HG02938 (cell line): ENCODE data around the gene EPB41L5.
"Not testable (repeated sequence)": the region's sequence is repeated elsewhere in the genome, so short reads cannot be mapped to it uniquely, and the experiment has no call there.

Experiments used
- ATAC-seq: cut with Tn5 transposase; IDR thresholded peaks from one replicate; pipeline ENCODE4 v1.9.1; 2021; ENCODE audit warnings: mild to moderate bottlenecking, moderate library complexity; ENCODE audit not compliant: unreplicated experiment

The EPB41L5 gene

DNA sequence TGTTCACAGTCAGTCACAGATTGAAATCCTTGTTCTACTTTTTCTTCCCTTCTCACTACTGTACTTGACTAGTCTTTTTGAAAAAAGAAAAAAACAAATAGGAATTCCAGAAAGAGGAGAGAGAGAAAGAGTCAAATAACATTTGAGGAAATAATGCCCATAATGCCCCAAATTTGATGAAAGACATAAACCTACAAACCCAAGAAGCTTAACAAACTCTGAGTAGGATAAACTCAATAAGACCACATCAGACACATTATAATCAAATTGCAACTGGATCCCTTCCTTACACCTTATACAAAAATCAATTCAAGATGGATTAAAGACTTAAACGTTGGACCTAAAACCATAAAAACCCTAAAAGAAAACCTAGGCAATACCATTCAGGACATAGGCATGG, 179.4 kb downstream of the EPB41L5 start:
- no peak for ATAC-seq

- no peak for ATAC-seq
Measured at GRCh38 chr2:120195553-120195952, 182.7 kb downstream of the EPB41L5 start.

DNA sequence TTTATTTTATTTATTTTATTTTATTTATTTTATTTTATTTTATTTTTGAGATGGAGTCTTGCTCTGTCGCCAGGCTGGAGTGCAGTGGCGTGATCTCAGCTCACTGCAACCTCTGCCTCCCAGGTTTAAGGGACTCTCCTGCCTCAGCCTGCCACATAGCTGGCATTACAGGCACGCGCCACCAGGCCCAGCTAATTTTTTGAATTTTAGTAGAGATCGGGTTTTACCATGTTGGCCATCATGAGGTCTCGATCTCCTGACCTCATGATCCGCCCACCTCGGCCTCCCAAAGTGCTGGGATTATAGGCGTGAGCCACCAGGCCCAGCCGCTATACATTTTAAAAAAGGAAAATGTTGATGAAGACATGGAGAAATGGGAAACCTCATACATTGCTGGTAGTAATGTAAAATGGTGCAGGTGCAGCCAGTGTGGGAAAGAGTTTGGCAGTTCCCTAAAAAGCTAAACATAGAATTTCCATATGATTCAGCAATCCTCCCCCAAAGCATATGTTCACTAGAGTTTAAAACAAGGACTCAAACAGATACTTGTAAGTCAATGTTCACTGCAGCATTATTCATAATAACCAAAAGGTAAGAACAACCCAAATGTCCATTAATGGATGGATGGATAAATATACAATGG, 187.1 kb downstream of the EPB41L5 start:
- not testable (repeated sequence) for ATAC-seq

DNA sequence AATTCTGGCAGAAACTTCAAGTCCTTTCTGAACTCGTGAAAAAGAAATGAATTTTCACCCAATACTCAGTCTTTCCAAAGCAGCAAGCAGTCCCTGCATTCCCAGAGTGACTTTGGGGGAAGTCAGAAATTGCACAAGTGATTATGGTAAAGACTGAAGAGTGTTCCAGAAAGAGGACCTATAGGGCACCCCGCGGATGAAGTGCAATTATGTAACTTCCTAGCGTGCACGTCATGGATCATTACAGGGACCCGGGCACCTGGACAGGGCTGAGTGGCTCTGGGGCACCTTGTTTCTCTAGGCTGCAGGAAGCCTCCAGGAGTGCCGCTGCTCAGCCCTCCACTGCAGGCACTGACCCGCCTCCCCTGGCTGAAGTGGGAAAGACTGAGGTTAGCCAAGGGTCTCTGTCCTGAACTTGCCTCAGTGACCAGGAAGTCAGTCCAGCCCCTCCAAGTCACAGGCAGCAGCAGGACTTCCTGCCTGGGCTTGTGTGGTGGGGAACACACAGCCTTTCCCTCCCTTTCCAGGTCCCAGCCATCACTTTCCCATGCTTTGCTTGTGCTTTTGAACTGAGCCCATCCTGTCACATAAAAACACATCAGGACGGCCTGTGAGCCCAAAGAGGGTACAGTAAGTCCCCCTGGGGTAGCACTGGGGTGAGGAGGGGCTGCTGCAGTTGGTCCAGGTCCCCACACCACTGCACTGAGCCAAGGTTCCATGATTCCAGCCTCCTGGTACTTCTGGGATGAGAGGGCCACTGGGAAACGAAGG, 190.6 kb downstream of the EPB41L5 start:
- no peak for ATAC-seq

DNA sequence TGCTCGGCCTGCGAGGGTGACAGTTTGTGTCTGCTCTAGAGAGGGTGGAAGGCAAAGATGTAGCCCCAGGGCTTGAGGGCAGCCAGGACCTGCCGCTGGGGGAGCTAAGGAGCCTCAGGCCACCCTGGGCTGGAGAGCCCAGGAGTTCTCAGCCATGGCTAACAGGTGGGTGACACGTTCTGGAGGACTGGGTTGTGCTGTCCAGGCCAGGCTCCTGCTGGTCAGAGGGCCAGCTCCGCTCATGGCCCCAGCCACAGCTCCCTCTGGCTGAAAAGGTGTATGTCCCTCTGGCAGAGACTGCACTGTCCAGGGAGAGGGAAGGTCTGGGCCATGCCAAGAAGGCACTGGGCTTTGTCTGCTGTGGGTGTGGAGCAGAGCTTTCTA, 191.1 kb downstream of the EPB41L5 start:
- no peak for ATAC-seq

- no peak for ATAC-seq
Measured at GRCh38 chr2:120204417-120204816, 191.5 kb downstream of the EPB41L5 start.

- ATAC-seq: no peak
Measured at GRCh38 chr2:120204945-120205670, 192.2 kb downstream of the EPB41L5 start.

DNA sequence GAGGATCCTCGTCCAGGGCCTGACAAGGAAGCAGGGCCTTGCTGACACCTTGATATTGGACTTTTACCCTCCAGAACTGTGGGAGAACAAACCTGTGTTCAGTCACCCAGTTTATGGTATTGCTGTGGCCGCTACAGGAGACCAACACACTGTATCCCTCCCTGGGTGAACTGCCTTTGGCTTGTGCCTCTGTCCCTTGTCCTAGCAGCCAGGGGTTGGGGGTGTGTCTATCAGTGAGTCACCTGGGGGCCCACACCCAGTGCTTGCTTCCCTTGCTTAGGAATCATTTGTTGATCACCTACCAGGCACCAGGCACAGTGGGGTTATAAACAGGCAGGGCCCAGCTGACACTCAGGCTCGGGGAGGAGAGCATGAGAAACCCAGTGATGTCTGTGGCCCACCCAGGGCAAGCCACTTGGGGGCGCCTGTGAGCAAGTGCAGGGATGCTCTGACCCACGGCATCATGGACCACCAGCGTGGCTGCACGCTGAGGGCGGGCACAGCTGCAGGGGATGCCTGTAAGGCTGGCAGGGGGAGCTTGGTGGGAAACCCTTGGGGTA, 193.2 kb downstream of the EPB41L5 start:
- no peak for ATAC-seq

DNA sequence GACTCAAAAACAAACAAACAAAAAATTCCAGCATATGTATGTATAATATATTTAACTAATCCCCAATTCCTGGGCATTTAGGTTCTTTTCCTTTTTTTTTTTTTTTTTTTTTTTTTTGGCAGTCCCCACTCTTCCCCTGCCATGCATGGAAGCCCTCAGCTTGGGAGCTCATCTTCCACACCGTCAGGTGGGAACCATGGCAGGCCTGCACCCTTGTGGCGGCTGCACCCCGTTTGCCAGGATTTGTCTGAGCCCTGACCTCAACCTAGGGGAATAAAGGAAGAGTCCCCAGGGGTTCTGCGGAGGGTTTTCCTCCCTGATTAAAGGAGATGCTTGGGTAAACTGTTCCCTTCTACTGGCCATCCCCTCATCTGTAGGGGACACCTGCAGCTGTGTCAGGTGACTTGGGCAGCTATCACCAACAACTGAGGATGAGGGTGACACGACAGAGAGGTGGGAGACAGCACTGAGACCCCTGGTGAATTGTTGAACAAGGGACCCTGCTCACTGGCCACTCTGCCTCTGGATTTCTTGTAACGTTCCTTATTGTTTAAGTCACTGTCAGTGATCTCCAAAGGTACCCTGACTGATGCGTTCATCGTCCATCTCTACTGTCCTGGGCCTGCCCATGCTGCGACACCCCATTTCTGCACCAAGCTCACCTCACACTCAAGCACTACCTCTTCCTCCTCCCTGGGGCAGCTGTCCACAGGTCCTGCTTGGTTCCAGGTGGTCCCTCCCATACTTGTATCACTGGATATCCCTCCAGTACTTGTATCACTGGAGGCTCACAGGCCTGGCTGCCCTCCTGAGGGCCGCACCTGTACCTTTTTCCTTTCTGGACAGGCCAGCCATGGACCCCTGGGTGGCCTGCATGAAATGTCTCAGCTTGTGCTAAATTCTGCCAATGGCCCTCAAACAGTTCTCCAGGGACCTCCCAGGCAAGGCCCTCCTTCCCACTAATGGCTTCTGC, 195.8 kb downstream of the EPB41L5 start:
- no peak for ATAC-seq

DNA sequence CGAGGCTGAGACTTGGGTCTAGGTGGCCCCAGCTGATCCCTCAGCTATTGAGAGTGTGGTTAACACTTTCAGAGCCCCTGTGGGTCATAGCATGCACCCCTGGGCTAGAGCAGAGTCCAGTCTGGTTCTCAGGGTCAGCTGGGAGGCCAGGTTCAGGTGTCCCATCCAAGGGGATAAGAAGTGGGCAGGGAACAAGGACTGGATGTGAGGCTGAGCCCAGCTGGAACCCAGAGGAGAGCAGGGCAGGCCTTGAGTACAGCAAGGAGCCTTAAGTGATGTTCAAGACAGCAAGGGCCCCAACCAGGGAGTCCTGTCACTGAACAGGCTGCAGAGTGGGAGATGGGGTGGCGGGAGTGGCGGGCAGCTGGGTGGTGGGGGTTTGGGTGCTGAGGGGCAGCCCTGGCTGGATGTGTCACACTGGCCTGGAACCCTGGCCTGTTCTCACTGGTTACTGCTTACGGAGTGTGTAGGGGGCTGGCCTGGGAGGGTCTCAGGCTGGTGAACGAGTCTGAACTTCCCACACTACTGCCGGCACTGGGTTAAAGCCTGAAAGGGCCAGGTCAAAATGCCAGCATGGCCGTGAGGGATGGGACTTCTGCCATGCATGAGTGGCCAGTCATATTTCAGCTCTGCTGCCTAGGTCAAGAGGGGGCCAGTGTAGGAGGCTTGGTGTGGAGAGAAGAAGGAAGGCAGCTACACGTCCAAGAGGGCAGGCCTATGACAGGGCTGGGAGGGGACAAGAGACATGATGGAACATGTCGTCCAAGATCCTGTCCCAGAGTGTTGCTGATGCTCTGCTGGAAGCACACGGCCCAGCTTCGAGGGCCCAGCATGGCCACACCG, 196.8 kb downstream of the EPB41L5 start:
- no peak for ATAC-seq

DNA sequence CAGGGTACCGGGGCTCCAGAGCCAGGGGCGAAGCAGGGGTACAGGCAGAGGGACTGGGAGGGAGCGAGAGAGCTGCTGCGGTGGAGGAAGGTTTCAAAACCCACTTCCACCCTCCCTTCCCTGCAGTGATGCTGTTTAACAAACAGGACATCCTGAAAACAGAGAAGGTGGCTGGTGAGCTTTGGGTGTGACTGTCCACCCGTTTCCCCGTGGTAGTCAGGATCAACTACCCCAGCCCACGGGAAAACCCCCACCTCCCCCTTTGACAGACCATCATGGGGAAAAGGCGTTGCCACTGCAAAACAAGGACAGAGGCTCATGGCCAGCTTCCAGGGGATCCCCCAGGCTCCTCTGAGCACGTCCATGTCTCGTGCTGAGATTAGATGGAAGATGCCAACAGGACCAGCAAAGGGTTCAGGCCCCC, 197.4 kb downstream of the EPB41L5 start:
- ATAC-seq: no peak

- no peak for ATAC-seq
Measured at GRCh38 chr2:120218181-120218580, 205.3 kb downstream of the EPB41L5 start.

- no peak for ATAC-seq
Measured at GRCh38 chr2:120219291-120219690, 206.4 kb downstream of the EPB41L5 start.

GRCh38 chr2:120219766-120220165, 206.9 kb downstream of the EPB41L5 start:
- ATAC-seq: no peak

GRCh38 chr2:120220756-120221155, 207.9 kb downstream of the EPB41L5 start:
- ATAC-seq: no peak

- no peak for ATAC-seq
Measured at GRCh38 chr2:120221616-120222015, 208.7 kb downstream of the EPB41L5 start.

DNA sequence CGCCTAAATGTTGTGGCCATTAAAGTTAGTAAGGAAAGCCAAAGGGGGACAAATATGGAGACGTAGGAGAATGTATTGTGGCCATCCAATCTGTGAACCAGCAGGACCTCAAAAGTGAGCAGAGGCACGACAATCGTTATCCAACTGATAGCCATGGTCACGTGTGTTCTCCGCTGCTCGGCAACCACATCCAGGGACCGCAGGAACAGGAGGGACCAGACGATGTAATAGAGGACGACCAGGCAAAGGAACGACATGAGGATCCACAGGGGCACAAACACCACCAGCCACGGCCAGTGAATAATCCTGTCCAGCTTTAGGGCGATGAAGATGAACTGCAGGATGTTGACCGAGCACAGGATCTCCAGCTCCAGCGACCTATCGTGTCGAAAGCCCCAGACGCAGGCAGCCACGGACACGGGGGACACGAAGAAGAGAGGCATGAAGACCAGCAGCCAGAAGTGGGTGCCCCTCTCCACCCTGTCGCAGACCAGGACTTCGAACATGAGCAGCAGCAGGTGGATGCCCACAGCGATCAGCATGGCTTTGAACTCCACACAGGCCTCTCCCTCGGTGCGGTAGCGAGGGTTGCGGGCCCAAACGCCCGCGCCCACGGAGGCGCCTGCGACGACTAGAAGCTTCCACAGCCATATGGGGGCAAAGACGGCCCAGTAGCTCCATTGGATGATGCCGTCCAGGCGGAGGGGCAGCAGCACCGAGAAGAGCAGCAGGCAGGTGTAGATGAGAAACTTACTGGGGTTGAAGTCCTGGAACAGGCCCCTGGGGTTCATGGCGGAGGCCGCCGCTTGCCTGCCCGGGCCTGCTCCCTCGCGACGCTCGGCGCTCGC, 209.5 kb downstream of the EPB41L5 start:
- ATAC-seq: no peak

DNA sequence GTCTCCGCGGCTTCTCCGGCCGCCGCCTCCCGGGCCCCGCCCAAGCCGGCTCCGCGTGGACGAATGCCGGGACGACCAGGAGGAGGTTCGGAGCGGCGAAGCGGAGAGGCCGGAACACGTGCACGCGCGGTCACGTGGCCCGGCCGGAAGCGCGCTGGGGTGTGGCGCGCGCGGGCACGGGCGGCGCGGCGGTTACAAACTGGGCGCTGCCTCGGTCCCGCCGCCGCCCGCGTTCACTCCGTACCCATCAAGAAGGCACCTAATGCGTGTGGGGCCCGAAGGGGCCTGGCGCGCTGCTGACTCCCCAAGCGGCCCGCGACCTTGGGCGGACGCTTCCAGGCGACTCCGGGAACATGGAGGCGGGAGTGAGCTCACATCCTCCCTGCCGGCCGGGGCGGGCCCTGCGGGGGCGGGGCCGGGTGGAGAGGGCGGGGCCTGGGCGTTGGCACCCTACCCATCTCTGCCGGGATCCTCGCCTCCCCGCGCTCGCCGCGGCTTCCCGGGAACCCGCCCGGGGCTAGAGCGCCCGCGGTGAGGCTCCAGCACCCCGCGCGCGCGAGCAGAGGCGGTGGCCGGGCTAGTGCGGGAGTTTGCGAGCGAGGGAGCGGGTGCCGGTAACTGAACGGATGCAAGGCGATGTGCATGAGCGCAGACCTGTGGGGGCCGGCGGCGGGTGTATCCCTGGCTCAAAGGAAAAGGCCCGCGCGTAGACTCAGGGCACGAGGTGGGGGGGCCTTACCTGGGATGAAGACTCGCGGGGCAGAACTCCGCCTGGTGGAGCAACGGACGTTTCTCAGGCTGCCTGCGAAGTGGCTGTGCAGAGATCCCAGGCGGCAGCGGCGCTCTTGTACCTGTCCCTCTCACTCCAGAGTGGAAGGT, 210.4 kb downstream of the EPB41L5 start, which contains the start of gene TMEM185B:
TMEM185B (minus strand) TSS at position 367 of the 879 bp plus-strand sequence. CDS start 424 bp downstream, outside the sequence.
- peak; percentile 76 for ATAC-seq
